ENCODE results near the gene PRXL2B. TPM values are rescaled to one million over a fixed set of nuclear protein-coding genes. Genes with fewer than 3 reads are reported as not detected.

PRXL2B gene
- total and polyA plus RNA-seq, 4 donors: 4.6 to 10.2 (median 8.1) TPM

GRCh38 chr1:2570332-2570731 is 16.2 kb upstream of the PRXL2B start:
- no peaks in the 10 kb centered on the region for H3K36me3 ChIP-seq (ENCODE audit: control insufficient read depth in 4 of 4, insufficient read depth in 3 of 4, low read depth in 1 of 4, low read length in 3 of 4)
- no peak for DNase-seq (ENCODE audit: low spot score)
- peaks cover 0 to 5% (median 1%) of the 10 kb centered on the region in 4 donors for H3K9me3 ChIP-seq (ENCODE audit: control insufficient read depth in 4 of 4, low read length in 3 of 4)
- no peak overlapping the region for H3K9ac ChIP-seq (ENCODE audit: low read depth in 1 of 2, low read length in 2 of 2)
- H3K4me1 ChIP-seq (ENCODE audit: control insufficient read depth in 4 of 4, insufficient read depth in 4 of 4, low read length in 3 of 4): peaks cover 0 to 6% (median 0%) of the 10 kb centered on the region in 4 donors
- TF ChIP-seq MAX (IDR thresholded peaks at IDR 0.05): no peak
- TF ChIP-seq RXRA (IDR thresholded peaks at IDR 0.05): no peak
- no peak for TF ChIP-seq NR2F2 (IDR thresholded peaks at IDR 0.05)
- no peak for TF ChIP-seq HNF4G (IDR thresholded peaks at IDR 0.05)
- no peak for TF ChIP-seq REST (IDR thresholded peaks at IDR 0.05)
- no peak for TF ChIP-seq JUND (IDR thresholded peaks at IDR 0.05)
- no peak for TF ChIP-seq RAD21 (IDR thresholded peaks at IDR 0.05)
- TF ChIP-seq EGR1 (IDR thresholded peaks at IDR 0.05; ENCODE audit: low read depth in 2 of 2): no peak
- no peak for TF ChIP-seq FOXA1 (IDR thresholded peaks at IDR 0.05)
- TF ChIP-seq SP1 (IDR thresholded peaks at IDR 0.05): no peak
- no peak for TF ChIP-seq FOXA2 (IDR thresholded peaks at IDR 0.05)
- TF ChIP-seq GABPA (IDR thresholded peaks at IDR 0.05 in 1 of 2, conservative IDR thresholded peaks at IDR 0.05 in 1 of 2): no peak
- no peak for TF ChIP-seq HNF4A (conservative IDR thresholded peaks at IDR 0.05)
- no peak for TF ChIP-seq CTCF (IDR thresholded peaks at IDR 0.05; ENCODE audit: low read depth, low read length, missing input control)
- no peak for TF ChIP-seq ATF3 (IDR thresholded peaks at IDR 0.05)
- TF ChIP-seq YY1 (IDR thresholded peaks at IDR 0.05): no peak
- TF ChIP-seq TAF1 (conservative IDR thresholded peaks at IDR 0.05): no peak
- no peak for TF ChIP-seq ZBTB33 (IDR thresholded peaks at IDR 0.05)
- H3K27me3 ChIP-seq (ENCODE audit: control insufficient read depth in 4 of 4, insufficient read depth in 4 of 4, low read length in 3 of 4): no peaks in the 10 kb centered on the region
- H3K27ac ChIP-seq (ENCODE audit: low read depth in 1 of 2, low read length in 2 of 2): no peak overlapping the region
- no peak overlapping the region for H3K4me3 ChIP-seq (ENCODE audit: low read depth in 1 of 3, low read length in 3 of 3)
- 92% methylated on average over 17 of the region's 17 CpGs for WGBS
